GM19043 (cell line): ENCODE results near the gene DMWD.
"Not testable (repeated sequence)": the region's sequence is repeated elsewhere in the genome, so short reads cannot be mapped to it uniquely, and the experiment has no call there.

Source experiments
- ATAC-seq: cut with Tn5 transposase; IDR thresholded peaks from one replicate; pipeline ENCODE4 v1.9.1; 2021; ENCODE audit warnings: low read depth; ENCODE audit not compliant: unreplicated experiment

DMWD gene

GRCh38 chr19:45817010-45817724 is 24.5 kb upstream of the DMWD start:
- ATAC-seq = no peak

GRCh38 chr19:45816236-45817009 is 23.8 kb upstream of the DMWD start:
- ATAC-seq = no peak

- no peak for ATAC-seq
These were observed 23.0 kb upstream of the DMWD start for GRCh38 chr19:45815481-45816216.

GRCh38 chr19:45814851-45815480 is 22.3 kb upstream of the DMWD start, which contains the start of gene RSPH6A:
Gene RSPH6A (minus strand): TSS chr19:45815308. CDS start chr19:45815176, 132 bp downstream.
- no peak for ATAC-seq

- ATAC-seq = no peak
These were observed 21.6 kb upstream of the DMWD start for GRCh38 chr19:45814166-45814780.

GRCh38 chr19:45812297-45812696 is 19.7 kb upstream of the DMWD start:
- no peak for ATAC-seq

GRCh38 chr19:45809643-45810159 is 17.1 kb upstream of the DMWD start:
- ATAC-seq = no peak

GRCh38 chr19:45805719-45806118 is 13.1 kb upstream of the DMWD start:
- ATAC-seq = no peak

GRCh38 chr19:45804959-45805230 is 12.2 kb upstream of the DMWD start:
- no peak for ATAC-seq

- no peak for ATAC-seq
These were observed 11.7 kb upstream of the DMWD start for GRCh38 chr19:45804140-45804958.

- no peak for ATAC-seq
These were observed 9.0 kb upstream of the DMWD start for GRCh38 chr19:45801603-45802175.

- no peak for ATAC-seq
These were observed 7.5 kb upstream of the DMWD start for GRCh38 chr19:45800070-45800553.

GRCh38 chr19:45799541-45799940 is 6.9 kb upstream of the DMWD start:
- ATAC-seq = not testable (repeated sequence)

GRCh38 chr19:45798995-45799517 is 6.4 kb upstream of the DMWD start:
- ATAC-seq = no peak

- ATAC-seq = no peak
These were observed 2.0 kb upstream of the DMWD start for GRCh38 chr19:45794627-45795026.

GRCh38 chr19:45793876-45794275 is 1.2 kb upstream of the DMWD start:
- no peak for ATAC-seq

GRCh38 chr19:45793178-45793564 is 526 bp upstream of the DMWD start:
- no peak for ATAC-seq

GRCh38 chr19:45791744-45792469 is 738 bp downstream of the DMWD start:
- no peak for ATAC-seq
